Kidney capillary endothelial cell (primary cell): Measurements from ENCODE around the gene YPEL1.
"Not testable (repeated sequence)": the region's sequence is repeated elsewhere in the genome, so short reads cannot be mapped to it uniquely, and the experiment has no call there.

ENCODE experiments used
- DNase-seq: peaks from one replicate; pipeline ENCODE4 v3.0.0-alpha.2; 2018; ENCODE audit warnings: low spot score

Gene YPEL1

DNA sequence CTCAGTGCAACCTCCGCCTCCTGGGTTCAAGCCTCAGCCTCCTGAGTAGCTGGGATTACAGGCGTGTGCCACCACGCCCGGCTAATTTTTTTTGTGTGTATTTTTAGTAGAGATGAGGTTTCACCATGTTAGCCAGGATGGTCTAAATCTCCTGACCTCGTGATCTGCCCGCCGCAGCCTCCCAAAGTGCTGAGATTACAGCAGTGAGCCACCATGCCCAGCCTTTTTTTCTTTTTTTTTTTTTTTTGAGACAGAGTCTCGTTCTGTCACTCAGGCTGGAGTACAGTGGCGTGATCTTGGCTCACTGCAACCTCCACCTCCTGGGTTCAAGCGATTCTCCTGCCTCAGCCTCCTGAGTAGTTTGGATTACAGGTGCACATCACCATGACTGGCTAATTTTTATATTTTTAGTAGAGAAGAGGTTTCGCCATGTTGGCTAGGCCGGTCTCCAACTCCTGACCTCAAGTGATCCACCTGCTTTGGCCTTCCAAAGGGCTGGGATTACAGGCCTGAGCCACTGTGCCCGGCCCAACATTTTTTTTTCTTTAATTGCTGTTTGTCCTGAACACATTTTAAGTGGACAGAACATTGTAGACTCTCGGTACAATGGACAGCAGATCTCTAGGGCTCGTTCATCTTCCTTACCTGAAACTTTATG lies 14.3 kb downstream of the YPEL1 start:
- not testable (repeated sequence) for DNase-seq

DNA sequence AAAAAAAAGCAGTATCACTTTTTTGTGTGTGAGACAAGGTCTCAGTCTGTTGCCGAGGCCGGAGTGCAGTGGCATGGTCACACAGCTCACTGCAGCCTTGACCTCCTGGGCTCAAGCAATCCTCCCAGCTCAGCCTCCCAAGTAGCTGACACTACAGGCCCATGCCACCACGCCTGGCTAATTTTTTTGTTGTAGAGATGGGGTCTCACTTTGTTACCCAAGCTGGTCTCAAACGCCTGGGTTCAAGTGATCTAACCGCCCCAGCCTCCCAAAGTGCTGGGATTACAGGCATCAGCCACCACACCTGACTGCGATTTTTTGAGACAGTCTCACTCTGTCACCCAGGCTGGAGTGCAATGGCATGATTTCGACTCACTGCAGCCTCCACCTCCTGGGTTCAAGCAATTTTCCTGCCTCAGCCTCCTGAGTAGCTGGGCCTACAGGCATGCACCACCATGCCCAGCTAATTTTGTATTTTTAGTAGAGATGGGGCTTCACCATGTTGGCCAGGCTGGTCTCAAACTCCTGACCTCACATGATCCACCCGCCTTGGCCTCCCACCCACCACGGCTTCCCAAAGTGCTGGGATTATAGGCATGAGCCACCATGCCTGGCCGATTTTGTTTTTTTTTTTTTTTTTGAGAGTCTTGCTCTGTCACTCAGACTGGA lies 15.3 kb downstream of the YPEL1 start:
- DNase-seq: not testable (repeated sequence)

DNA sequence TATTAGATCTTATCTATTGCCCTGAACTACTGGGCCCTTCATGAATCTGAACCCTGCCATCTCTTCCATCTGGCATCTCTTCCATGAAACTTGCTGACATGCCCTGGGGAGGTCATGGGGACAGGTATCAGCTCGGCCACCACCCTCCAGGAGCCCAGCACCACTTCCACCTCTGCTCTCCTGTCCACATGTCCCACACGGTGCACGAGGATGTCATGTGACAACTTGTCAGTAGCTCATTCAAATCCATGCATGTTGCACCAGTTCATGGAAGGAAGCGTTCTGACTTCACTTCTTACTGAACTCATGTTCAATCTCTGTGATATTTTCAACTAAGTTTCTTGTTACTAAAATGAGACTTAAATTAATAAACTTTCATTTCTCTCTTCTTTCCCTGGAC lies 16.6 kb downstream of the YPEL1 start:
- no peak for DNase-seq

DNA sequence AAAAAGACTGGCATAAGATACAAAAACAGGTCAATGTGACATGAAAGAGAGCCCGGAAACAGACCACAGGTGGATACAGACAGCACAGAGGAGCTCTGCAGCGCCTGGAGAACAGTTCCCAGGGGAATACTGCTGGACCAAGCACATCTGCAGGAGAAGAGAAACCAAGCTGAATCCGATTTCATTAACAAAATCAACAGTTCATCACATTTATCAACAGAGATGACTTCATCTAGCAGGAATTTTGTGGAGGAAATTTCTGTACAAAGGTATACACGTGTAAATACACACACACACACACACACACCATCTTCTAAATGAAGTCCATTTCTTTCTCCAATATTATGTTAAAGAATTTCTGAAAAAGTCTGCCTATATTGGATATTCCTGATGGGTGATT lies 17.1 kb downstream of the YPEL1 start:
- no peak for DNase-seq

DNA sequence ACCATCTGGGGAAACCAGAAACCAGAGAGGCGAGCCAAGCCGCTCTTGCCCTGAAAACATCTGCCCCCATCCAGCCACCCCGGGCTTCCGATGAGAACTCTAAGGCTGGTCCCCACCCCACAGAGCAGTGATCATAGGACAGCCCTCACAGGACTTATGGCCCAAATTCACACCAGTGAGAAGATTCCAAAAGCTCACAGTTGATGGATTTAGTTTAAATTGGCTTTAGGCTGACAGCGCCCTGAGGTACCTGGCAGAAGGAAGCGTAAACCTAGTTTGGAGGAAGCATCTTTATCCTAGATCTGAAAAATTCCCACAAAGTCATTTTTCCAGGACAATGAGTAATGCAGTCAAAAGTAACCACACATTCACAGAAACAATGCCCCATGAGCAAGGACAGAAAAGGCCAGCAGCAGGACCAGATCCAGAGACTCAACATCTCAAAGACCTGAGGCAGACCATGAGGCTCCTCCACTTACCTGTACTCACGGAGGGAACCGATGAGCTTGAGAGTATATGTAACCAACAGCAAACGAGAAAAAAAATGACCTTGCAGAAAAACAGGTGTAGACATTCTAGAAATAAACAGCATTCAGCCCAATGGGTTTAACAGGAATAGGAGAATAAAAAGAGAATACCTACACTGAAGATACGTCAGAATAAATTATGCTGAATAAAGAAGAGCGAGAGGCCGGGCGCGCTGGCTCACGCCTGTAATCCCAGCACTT lies 19.0 kb downstream of the YPEL1 start:
- not testable (repeated sequence) for DNase-seq

DNA sequence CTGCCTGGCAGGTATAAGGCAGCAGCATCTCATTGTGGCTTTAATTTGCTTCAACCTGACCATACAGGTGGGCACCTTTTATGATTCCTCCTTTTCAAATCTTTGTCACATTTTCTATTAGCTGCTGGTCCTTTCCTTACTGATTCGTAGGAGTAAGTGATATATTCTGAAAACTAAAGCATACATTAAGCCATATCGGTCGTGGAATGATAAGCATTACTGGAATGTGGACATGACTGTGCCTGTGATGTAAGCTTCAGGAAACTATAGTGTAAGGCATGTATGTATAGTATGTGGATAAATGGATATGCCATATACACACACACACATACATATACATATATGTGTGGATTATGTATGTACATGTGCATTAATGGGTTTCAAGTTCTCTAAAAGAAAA lies 20.8 kb downstream of the YPEL1 start:
- no peak for DNase-seq

DNA sequence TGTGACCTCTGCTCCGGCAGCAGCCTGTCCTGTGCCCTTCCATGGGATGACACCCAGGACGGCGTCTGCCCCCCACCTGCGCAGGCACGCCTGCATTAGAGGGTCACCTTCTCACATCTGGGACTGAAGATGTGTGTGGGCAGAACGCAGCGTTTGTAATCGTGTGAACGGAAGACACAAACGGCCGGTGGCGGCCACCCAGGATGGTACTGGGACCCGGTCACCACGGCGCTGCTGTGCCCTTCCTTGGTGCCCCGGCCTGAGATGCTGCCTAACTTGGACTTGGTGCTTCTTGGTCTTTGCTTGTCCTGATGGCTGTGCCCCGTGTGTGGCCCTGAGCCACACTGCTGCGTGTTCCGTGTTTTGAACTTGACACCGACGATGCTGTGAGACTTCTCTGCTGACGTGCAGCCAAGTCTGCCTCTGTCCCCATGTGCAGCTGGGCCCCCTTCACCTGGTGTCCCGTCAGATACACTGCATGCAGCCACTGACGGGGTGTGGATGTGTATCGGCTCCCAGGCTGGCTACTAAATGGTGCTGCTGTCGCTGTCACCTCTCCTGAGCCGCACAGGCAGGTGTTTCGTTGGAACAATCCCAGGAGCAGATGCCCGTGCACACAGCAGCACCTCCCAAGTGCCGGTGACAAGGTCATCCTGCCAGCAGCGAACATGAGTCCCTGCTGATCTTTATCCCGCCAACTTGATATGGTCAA lies 21.4 kb downstream of the YPEL1 start:
- DNase-seq: no peak

DNA sequence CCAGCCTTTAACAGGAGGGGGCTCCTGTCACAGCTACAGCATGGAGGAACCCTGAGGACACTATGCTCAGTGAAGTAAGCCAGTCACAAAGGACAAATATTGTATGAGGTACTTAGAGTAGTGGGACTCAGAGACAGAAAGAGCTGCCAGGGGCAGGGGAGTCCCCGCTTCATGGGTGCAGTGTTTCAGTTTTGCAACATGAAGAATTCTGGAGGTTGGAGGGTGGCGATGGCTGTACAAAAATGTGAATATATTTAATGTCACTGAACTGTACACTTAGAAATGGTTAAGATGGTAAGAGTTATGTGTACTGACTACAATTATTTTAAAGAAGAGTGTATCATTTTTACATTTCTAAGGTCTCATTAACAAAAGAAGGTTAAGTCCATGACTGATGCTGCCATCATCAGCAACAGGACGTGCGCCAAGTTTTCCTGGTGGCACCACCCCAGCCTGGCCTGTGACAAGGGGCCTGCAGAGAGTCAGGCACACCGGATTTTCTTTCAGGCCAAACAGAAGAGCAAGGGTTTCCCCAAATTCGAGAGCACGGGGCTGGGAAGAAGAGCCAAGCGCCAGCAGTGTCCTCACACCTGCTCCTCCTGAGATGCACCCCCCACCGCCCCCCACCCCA lies 22.1 kb downstream of the YPEL1 start:
- peak; percentile 29 for DNase-seq

DNA sequence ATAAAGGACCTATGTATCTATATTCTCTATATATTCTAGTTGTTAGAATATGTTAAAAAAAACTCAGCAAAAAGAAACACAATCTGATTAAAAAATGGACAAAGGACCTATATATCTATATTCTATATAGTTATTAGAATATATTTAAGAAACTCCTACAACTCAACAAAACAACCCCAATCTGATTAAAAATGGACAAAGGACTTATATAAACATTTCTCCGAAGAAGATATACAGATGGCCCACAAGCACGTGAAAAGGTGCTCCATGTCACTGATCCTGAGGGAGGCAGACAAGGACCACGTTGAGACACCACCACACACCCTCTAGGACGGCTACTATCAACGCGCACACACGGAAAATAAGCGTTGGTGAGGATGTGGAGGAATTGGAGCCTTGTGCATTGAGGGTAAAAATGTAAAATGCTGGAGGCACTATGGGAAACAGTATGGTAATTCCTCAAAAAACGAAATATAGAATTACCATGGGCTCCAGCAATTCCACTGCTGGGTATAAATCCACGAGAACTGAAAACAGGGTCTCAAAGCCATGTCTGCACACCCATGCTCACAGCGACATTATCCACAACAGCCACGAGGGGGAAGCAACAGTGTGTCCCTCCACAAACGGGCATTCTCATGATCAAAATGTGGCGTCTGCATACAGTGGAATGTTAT lies 22.7 kb downstream of the YPEL1 start:
- DNase-seq: peak; percentile 82

DNA sequence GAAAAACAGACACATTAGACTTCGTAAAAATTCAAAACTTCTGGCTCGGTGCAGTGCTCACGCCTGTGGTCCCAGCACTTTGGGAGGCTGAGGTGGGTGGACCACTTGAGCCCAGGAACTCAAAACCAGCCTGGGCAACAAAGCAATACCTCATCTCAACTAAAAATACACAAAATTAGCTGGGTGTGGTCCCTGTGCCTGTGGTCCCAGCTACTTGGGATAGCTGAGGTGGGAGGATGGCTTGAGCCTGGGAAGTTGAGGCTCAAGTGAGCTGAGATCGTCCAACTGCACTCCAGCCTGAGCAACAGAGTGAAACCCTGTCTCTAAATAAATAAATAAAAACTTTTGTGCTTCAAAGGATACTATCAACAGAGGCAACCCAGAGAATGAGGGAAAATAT lies 23.7 kb downstream of the YPEL1 start:
- DNase-seq: no peak

DNA sequence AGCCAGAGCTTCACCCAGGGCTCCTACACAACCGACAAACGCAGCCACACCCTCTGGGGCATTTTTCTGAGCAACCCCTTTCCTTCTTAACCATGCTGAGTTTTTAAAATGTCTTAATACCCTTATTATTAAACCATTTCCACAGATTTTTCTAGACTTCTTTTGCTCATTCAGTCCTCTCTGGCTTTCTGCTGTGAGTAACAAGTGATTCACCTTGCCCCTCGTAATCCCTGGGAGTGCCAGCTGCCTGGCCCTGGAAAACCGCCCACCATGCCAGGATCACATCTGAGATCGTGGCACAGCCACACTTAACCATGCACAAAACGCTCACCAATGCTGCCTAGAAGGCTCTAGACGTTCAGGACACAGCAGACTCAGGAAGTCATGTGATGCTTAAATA lies 25.4 kb downstream of the YPEL1 start:
- DNase-seq: no peak

DNA sequence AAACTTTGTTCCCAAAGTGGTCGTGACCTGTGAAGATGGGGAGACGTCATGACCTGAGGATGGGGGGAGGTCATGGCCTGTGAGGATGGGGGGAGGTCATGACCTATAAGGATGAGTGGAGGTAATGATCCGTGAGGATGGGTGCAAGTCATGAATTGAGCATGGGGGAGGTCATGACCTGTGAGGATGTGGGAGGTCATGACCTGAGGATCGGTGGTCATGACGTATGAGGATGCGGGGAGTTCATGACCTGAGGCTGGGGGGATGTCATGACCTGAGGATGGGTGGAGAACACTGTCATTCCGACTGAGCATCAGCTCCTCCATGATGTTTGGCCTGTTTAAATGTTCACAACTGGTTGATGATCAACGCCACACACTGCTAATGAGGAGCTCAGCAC lies 25.9 kb downstream of the YPEL1 start:
- DNase-seq: no peak

DNA sequence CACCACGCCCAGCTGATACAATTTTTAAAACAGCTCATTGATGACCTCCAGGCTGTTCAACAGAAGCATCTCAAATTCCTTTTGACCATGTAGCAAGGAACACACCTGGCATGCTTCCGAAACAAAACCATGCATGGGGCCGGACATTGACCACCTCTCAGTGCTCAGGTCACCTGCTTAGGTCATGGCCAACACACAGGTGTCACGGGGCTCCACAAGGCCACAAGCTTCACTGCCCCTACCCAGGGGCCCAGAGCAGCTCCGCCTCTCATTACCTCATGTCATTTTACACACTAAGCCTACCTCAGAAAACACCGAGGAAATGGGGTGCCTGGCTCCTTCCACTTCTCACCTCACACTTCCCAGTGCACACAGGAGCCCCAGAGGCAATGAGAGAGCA lies 26.6 kb downstream of the YPEL1 start:
- no peak for DNase-seq

DNA sequence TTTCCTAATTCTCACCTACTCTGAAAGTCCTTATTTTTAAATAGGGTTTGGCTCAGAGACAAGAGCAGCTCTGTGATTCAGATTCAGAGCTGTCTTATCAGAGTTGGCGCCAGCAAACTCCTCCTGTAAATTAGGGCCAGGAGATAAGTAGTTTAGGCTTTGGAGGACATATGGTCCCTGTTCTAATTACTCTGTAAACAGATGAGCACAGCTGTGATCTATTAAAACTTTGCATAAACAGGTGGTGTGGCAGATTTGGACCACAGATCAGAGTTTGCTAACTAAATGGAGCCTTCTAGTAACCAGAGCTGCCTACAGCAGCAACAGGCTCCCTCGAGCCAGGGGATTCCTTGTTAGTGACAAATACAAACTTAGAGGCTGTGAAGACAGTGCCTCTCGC lies 27.9 kb downstream of the YPEL1 start:
- DNase-seq: no peak

DNA sequence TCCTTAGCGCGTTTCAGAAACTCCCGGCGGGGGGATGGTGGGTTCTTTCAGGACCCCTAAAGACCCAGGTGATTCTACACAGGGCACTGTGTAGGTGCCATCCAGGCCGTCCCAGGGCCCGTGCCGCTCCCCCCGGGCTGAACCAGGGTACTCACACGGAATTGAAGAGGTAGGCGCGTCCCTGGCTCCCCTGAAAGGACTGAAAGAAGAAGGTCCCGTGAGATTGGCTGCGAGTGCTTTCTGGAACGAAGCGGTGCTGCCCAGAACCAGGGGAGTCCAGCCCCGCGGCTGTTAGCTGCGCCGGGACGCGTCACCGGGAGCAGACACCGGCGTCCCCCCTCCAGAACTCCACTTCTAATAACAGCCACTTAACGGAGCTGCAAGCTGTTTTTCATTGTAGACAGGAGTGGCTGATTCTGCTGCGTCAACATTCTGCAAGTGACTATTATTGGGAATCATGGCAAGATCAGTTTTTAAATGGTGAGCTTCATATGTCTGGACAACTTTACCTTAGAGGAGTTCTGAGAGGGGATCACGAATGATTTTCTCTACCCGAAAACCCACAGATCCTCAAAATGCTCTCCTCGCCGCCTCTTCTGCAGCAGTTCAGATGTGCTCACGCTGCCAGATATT lies 31.8 kb downstream of the YPEL1 start:
- DNase-seq: no peak

DNA sequence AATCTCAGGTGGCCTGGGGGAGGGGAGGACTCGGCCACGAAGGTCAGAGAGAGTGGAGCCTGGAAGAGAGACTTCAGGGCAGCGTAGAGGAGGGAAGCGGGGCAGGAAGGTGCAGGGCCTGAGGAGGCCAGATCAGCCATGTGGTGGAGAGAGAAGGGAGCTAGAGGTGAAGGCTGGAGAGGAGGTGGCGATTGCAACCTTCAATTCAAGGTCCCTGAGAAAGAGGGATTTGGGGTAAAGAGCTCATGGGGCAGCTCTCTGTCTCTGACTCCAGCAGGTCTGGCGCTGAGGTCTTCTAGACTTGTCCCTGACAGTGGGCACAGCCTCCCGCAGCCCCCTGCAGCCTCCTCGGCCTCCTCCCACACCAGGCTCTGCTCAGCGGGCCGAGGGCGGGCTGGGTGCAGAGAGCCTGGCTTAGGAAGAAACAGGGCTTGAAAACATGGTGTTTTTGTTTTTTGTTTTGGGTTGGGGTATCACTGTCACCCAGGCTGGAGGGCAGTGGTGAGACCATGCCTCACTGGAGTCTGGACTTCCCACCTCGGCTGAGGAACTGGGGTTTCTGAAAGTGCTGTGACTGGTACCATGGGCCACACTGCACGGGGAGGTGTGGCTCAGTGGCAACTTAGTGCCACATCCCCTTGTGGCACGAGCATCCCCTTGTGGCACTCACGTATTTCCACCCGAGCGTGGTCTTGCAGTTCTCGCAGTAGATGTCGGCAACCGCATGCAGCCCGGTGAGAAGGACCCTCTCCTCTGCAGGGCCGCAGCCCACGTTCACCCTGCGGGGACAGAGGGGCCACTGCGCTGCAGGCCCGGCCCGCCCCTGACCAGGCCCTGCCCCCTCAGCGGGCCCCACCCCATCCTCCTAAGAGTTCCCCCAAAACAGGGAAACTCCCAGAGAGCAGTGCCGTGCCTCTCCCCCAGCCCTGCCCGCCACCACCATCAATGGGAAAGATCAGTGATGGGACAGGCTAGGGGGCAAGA lies 32.6 kb downstream of the YPEL1 start:
- DNase-seq: no peak

DNA sequence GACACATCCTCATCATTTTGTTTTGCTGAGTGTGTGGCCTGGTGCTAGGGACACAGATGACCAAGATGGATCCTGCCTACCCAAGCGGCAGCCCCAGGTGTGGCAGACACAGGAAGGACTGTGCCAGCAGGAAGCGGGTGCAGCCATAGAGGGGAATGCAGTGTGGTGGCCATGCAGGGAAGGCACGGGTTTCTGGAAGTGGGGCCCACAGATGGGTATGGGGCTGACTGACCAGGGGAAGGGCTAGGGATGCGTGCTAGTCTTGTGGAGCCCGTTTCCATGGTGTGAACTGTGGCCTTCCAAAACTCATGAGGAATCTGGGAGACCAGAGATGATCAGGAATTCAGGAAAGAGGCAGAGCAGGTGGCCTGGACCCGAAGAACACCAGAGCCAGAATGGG lies 33.5 kb downstream of the YPEL1 start:
- no peak for DNase-seq

DNA sequence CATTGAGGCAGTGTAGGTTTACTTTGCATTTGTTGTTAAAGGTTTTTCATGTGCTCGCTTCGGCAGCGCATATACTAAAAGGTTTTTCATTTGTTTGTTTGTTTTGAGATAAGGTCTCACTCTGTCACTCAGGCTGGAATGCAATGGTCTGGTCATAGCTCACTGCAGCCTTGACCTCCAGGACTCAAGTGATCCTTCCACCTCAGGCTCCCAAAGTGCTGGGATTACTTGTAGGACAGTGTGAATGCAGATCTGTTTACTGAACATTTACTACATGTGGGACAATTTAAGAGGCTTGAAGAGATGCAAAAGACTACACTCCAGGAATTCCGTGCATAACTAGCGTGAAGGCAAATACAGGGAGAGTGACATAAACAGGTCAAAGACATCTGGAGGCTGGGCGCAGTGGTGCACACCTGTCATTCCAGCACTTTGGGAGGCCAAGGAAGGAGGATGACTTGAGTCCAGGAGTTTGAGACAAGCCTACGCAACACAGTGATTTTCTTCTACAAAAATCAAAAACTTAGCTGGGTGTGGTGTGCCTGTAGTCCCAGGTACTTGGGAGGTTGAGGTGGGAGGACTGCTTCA lies 34.1 kb downstream of the YPEL1 start:
- DNase-seq: no peak

DNA sequence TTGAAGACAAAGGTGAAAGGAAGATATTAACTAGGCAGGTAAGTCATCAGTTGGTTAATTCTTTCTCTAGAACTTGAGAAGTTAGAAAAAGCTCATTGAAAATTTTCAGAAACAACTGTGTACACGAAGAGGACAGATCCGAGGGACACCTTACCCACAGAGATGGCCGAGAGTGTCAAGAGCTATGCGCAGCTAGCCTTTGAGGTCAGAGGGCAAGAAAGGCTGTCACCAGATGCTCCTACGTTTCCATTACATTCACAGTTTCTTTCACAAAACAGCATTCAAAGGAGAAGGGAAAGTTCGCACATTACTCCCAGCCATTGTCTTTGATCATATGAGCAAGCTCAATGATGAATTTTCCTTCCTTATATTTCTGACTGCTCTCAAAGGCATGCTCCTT lies 34.8 kb downstream of the YPEL1 start:
- DNase-seq: no peak

DNA sequence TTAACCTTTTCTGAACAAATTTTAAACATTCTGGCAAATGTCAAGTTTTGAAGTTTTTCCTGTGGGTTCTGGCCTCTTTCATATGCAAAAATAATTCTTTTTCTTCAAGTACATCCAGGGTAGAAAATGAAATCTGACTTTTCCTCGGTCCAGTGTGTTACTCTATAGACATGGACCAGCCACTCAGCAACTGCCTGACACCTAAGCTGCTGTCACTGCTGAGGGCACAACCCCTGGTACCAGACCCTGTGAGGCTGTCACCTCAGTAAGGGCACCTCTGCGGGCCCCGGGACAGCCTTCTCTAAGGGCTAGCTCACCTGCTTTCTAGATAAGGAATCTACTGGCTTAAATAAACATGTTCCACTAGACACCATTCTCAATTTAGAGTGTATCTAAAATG lies 36.0 kb downstream of the YPEL1 start:
- no peak for DNase-seq
